ENCODE data around the gene FHL2. TPM values are rescaled to one million over a fixed set of nuclear protein-coding genes. Genes with fewer than 3 reads are reported as not detected.

FHL2 gene
- total RNA-seq, 1 donor from 2014 or later = 208 TPM

DNA sequence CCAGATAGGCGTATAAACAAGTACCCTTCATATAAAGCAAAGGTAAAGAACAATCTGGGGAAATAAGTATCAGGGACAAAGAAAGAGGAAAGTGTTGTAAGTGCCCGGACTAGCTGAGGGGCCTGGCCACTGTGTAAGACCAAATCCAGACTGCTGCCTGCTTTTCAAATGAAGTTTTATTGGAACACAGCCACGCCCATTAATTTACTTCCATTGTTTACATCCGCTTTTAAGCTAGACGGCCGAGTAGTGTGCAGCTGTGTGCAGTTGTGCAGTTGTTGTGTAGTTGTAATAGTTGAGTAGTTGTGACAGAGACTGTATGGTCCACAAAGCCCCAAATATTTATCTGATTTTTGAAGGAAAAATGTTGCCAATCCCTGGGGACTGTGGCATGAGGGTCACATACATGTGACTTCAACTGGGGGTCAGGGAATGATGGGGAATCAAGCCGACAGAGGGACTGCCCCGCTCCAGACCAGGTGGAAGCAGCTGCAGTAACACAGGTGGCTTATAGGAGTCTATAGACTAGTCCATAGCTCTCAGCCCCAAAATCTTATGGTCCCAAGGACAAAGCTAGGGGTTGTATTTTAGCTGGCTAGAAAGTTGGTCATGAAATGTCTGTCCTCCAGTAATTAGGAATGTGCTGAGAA, 30.0 kb downstream of the FHL2 start:
- DNase-seq (ENCODE audit: low spot score) (no peak), ATAC-seq (no peak)
- intact Hi-C loops (cut with DNase I) = no loop called here

DNA sequence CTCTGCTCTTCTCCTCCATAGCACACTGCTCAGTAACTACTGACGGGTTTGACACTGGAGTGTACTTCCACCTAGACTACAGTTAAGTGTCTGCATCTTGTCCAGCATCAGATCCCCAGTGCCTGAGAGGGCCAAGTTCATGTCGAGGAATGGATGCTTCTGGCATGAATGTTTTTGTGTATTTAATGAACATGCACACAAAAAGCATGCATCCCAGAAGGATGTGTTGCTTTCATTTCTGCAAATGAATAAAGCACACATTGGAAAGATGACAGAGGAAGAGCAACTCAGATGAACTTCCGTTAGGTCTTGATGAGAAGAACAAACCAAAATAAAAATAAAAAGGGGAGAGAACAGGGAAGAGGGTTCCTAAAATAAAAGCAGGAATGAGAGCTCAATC, 33.6 kb downstream of the FHL2 start:
- ATAC-seq (no peak), DNase-seq (ENCODE audit: low spot score) (no peak)
- intact Hi-C loops (cut with DNase I) = no loop called here

DNA sequence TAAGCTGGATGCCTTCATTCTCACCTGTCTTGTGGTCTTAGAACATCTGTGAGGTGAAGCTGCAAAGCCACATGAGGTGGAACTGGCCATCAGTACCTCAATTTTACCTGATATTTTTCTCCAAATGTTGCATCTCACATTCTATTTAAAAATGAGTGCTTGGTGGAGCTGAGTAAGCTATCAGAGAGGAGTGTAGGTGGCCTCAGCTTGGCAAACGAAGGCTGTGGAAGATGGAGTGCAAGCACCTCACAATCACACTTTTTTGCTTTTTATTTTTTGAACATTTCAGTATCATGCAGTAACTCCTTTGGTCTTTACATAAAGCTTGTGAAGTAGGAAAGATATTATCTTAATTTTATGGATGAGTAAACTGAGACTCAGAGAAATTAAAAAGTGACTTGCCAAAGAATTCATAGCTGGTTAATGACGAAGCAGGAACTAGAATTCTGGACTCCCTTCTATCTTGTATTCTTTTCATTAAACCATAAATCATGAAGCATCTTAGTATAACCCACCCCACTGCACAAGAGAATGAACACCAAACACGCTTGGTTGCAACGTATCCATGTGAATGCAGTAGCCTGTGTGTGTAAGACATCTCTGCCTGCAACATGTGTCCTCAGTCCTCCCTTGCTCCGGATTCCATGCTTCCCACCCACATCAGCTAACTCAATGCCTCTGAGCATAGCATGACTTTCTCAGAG, 34.3 kb downstream of the FHL2 start:
- ATAC-seq = no peak
- DNase-seq (ENCODE audit: low spot score) = no peak
- intact Hi-C loops (cut with DNase I) = no loop called here

DNA sequence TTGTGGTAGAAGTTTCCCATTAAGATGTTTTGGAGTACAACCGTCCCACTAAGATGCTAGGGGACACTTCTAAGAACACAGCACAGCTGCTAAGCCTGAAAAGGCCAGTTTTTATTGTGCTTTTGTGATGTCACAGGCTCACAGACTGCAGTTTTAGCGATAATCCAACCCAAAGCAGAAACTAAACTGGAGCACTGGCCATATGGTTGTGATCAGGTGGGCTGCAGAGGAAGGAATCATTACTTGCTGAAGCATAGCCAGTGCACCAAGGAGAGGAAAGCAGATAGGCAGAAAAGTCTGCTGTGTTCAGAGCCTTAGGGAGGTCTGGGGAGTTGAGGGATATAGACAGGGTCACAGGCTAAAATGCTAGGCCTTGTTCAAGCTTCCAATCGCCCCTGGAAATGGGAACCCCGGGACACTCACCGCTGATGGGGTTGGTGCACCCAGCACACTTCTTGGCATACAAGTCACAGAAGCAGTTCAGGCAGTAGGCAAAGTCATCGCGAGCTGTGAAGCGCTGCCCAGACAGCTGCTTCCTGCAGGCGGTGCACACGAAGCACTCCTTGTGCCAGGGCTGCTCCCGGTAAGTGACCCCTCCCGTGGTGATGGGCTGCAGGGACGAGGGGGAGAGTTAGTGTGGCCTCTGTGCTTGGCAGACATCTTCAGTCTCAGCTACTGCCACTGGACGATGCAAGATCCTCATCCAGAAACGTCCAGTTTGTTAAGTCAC, 35.8 kb downstream of the FHL2 start:
- intact Hi-C loops (cut with DNase I) = no loop called here
- DNase-seq (ENCODE audit: low spot score) = no peak
- peak; percentile 5 for ATAC-seq

DNA sequence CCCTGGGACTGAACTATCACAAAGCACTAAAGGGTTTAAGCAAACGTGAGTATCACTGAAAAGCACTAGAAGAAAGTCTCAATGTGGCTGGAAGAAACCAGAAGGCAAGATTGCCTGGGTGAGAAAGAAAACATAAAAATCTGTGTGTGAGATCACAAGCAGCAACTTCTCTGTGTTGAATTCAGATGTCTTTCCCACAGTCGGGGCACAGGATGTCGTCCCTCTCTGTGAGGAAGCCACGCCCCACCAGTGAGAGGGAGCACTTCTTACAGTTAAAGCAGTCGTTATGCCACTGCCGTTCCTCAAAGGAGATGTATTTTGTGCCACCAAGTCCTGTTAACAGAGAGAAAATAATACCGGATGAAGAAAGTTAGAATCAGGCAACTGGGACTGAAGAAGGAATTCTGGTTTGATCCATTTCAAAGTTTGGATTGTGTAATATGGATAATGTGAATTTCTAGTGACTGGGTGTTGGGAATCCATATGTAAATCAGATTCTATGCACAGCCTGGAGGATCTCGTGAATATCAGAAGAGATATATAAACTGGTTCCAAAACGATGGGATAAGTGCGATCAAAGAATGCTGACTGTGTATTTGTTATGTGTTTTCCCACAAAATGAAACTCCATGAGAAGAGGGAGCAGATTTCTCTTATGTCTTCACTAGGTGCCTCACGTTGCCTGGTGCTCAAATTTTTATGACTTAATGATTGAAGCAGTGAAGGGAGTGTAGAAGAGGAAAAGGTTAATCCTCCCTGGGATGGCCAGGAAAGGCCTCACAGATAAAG, 37.6 kb downstream of the FHL2 start:
- intact Hi-C loops (cut with DNase I) = no loop called here
- no peak for ATAC-seq
- no peak for DNase-seq (ENCODE audit: low spot score)

DNA sequence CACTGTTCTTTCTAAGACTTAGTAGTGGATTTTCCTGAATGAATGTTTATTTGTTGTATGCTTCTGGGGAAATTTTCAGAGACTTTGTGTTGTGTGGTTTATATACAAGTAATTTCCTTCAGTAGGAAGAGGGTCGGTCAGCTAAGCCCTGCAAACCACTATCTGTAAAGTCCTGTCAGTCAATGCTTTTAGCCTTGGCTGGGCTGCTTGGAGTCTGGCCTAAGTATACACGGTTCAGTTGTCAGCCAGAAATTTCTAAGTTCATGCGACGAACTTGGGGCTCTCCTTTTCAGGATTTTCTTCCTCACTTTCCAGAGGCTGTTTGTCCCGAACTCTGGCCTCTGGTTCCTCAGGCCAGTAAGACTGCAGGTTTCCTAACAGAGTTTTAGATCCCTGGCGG, 40.3 kb downstream of the FHL2 start:
- intact Hi-C loops (cut with DNase I) = no loop called here
- ATAC-seq = peak; percentile 15

DNA sequence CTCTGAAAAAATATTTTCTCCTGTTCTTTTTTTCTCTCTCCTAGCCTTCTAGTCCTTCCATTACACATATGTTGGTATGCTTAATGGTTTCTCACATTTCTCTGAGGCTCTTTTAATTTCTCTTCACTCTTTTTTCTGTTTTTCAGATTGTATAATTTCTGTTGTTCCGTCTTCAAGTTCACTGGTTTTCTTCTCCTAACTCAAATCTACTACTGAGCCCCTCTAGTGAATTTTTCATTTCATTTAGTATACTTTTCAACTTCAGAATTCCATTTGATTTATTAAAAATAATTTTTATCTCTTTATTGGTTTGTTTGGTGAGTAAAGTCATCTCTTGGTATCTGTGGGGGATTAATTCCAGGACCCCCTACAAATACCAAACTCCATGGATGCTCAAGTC, 41.7 kb downstream of the FHL2 start:
- ATAC-seq (no peak), DNase-seq (ENCODE audit: low spot score) (no peak)
- intact Hi-C loops (cut with DNase I) = no loop called here

More for the DNA sequence above, 40.3 kb downstream of the FHL2 start:
- DNase-seq (ENCODE audit: low spot score) = no peak

DNA sequence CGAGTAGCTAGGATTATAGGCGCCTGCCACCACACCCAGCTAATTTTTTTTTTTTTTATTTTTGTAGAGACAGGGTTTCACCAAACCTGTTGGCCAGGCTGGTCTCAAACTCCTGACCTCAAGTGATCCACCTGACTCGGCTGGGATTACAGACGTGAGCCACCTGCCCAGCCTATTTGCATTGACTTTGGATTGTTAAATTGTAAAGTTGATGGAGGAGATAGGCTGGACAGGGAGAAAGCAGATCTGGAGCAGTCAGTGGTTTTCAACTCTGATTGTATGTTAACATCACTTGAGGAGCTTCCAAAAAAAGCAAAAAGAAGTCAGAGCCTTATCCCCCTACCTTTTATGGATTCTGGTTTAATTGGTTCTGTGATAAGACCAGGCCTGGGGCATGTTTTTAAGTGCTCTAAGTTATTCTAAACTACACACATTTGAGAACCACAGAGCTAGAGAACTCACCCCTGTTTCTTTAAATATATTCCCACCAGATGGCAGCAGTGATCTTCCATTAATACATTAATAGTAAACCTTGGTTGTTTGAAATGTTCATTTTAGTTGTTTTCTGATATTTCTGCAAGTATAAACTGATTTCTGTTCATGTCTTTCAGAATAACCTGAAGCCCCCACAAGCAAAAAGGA, 54.0 kb downstream of the FHL2 start:
- ATAC-seq (peak; percentile 44), DNase-seq (ENCODE audit: low spot score) (no peak)
- intact Hi-C loops (cut with DNase I) = no loop called here

DNA sequence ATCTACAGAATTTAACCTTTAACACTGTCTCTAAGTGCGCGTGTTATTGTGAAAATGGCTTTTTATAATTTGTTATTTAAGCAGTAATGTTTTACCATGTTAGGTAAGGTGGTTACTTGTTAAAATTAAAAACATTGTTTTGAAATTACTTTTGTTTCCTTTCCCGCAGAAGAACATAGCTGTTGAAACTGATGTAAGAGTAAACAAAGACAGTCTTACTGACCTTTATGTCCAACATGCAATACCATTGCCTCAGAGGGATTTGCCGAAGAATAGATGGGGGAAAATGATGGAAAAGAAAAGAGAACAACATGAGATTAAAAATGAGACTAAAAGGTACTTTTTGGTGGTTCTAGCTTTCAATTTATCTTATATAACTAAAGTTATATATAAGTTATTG, 59.4 kb downstream of the FHL2 start:
- ATAC-seq (no peak), DNase-seq (ENCODE audit: low spot score) (no peak)
- intact Hi-C loops (cut with DNase I) = no loop called here

DNA sequence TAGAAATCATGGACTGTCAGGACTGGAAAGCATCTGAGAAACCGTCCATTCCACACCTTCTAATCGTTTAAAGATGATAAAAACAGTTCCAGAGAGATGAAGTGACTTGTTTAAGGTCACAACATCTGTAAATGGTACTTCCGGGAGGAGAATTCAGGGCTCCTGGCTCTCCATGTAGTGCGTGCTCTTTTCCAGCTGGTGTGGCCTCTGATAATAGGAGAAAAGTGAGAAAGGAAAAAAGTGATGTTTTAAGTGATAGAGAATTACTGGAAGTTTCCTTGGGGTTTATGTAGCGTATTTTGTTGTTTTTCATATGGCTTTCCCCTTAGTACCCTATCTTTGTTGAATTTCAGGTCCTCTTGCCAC, 60.8 kb downstream of the FHL2 start:
- DNase-seq (ENCODE audit: low spot score) = no peak
- ATAC-seq = peak; percentile 2
- intact Hi-C loops (cut with DNase I) = no loop called here

DNA sequence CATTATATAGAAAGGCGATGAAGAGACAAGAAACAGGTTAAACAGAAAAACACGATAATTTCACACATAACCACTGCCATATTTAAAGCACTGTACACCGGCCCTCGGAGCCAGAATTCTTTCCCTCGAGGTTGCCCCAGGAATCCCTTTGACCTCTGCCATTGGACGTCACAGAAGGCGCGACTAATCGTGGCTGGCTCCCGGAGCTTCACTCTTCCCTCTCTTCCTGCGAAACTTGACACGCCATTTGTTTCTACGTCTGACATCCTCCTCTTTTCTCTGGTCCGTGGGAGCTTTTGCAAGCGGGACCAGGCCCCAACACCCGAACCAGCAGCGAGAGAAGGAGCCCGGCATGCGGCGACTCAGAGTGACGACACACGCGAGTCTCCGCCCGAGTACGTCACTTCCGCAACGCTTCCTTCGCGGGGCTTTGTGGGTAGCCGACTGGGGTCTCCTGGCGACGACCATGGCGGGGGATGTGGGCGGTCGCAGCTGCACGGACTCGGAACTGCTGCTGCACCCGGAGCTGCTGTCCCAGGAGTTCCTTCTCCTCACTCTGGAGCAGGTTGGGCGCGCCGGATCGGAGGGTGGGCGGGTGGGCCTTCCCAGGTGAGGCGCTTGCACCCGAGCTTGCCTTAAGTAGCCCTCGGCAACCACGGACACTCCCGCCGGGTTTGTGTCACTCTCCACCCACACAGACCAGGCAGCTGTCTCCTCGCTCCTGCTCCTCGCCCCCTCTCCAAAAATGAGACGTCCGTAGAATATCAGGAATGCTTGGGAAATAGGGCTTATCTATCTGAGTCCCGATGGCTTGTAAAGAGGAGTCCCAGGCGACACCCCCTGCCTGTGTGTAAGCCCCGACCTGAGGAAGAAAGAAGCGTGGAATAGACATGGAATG, 61.5 kb downstream of the FHL2 start, which contains the start of gene C2orf49:
TSS of gene C2orf49 (plus strand) at position 419 of the 898 bp plus-strand sequence. CDS start at position 467, 48 bp downstream.
- intact Hi-C loops (cut with DNase I) = no loop called here
- peak; percentile 92 for DNase-seq (ENCODE audit: low spot score)

DNA sequence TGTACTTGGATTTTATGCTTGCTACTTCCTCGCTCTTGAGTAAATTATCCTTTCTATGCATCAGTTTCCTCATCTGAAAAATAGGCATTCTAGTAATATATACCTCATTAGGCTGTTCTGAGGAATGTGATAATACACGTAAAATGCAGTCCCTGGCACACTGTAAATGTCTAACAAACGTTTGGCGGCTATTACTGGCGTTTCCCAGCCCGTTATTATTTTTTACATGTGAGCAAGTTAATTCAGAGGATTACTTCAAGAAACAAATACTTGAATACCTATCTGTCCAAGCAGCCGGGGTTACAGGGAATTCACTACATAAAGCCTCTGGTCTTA, 62.1 kb downstream of the FHL2 start:
- ATAC-seq (peak; percentile 7), DNase-seq (ENCODE audit: low spot score) (no peak)
- intact Hi-C loops (cut with DNase I) = no loop called here

More for the DNA sequence above, 61.5 kb downstream of the FHL2 start, which contains the start of gene C2orf49:
- ATAC-seq = peak; percentile 98

DNA sequence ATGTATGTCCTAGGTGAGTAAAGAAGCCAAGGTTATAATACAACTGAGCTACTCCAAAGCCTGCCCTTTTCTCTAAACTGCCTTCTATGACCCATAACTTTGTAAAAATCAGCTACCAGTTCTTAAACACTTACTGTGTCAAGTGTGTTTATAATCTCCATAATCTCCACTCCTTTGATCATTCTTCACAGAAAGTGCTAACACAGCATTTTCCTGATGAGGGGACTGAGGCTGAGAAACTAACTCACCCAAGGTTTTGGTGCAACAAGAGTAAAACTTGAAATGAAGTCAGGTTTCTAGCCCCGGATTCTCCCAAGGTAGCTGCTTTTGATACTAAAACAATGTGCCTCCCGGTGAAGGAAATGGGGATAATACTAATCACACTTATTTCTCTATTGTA, 63.4 kb downstream of the FHL2 start:
- ATAC-seq (no peak), DNase-seq (ENCODE audit: low spot score) (no peak)
- intact Hi-C loops (cut with DNase I) = no loop called here

DNA sequence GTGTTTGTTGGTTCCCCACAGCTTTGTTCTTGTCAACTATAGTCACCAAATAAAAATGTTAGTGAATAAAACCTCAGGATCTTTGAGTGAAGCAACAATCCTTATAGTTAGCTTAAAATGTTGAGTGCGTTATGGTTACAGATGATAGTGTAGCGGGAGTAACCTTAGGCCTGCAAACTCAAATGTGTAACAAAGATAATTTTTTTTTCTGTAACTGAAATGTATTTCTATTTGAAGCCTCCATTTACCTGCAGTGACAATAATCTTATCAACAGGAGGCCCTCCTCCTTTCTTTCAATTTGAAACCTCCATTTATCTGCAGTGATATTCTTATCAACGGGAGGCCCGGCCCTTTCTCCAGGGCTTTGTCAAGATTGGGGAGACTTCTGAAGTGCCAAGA, 64.6 kb downstream of the FHL2 start:
- DNase-seq (ENCODE audit: low spot score) (no peak), ATAC-seq (no peak)
- intact Hi-C loops (cut with DNase I) = no loop called here

DNA sequence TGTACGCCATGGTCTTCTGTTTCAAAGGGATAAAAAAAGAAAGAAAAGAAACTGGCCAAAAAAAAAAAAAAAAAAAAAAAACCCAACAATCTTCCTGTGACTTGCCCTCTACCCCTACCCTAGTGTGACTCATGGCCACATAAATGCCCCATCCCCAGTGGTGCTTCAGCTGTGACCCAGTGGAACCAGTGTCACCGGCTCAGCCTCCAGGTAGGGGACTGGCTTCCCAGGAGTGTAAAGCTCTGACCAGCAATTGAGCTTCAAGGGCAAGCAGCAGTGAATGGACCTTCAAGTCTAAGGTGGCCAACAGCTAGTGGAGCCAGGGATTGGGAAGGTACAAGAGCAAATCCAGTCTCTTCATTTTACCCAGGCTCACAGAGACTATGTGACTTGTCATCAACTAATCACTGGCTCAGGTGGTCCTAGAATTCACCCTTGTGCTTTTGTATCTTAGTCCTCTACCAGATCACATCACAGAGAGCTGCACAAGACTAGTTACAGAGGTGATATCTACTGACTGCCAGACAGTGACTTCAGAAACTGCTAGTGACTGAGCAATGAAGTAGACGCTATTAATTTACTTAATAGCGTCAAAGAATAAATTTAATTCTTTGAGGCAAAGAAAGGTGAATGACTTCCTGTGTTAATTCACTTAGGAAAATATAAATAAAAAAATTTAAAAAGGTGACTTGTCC, 68.0 kb downstream of the FHL2 start:
- DNase-seq (ENCODE audit: low spot score) (no peak), ATAC-seq (no peak)
- intact Hi-C loops (cut with DNase I) = no loop called here

DNA sequence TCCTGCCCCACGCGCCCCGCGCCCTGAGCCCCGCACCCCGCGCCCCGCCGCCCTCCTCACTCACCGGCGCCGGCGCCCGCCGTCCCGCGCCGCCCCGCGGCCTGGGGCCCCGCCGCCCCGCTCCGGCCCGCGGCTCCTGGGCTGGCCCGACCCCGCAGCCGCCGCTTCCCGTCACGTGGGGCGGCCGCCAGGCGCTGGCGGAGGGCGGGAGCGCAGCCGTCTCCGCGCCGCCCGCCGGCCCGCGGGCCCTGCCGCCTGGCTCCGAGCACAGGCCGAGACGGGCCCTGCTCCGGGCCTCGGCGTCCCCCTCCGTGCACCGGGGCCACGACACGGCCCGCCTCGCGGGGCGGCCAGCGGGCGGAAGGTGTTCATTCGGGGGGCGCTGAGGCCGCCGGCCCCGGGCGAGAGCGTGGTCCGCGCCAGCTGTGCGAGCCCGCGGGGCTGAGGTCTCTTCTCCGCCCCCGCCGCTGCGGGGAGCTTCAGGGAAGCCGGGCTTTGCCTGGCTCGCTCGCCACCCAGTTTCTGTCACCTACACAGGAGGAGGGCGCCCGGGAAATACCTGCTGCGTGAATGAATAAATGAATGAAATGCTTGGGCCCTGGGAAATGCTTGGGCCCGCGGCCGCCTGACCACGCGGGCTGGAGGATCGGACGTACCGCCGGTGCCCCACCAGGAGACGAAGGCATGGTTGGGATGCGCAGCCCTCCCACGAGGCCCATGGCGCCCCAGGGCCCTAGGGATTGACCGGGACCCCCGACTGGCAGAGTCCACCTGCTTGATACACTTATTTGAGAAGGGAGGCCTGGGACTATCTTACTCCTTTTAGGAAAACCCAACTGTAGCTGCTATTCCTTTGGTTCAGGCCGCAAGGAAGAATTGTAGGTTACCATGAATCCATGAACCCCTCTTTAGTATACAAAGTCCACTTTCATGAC, 69.0 kb downstream of the FHL2 start, which contains the start of gene TGFBRAP1:
TSS of gene TGFBRAP1 (minus strand) at position 175 of the 935 bp plus-strand sequence. CDS start 21,434 bp downstream, outside the sequence.
- ATAC-seq (peak; percentile 75), DNase-seq (ENCODE audit: low spot score) (peak; percentile 65)
- intact Hi-C loops (cut with DNase I) = no loop called here
